Measurements from ENCODE around the gene NECTIN2.

Gene NECTIN2

DNA sequence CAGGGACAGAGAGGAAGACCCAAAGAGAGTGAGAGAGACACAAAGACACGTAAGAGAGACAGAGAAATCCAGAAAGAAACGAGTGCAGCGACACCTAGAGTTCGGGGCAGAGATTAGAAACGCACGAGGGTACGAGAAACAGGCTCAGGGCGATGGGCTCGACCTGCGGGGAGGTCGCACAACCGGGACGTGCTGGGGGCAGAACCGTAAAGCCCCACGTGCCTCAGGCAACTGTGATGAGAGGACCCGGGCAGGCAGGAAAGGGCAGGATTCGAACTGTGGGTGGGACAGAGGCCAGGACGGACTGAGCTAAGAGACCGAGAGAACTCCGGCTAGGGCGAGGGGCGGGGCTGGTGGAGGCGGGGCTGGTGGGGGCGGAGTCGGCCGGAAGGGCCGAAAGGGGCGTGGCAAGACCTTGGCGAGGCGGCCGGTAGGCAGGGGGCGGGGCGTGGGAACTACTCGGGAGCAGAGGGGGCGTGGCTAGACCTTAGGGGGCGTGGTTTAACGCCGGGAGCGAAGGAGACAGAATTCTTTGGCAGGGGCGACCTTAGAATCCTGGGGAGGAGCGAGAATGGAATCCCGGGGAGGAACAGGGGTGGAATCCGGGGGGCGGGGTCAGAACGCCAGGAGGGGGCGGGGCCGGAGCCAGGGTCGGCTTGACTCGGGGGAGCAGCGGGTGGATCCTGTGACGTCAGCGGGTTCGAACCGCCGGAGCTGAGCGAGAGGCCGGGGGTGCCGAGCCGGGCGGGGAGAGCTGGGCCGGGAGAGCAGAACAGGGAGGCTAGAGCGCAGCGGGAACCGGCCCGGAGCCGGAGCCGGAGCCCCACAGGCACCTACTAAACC, at the start of gene NECTIN2:
TSS of gene NECTIN2 (plus strand) at position 686 of the 843 bp plus-strand sequence. CDS start 229 bp downstream, outside the sequence.
- Histone ChIP-seq H3K36me3 (ENCODE audit: control insufficient read depth, insufficient read depth, low read length) (no peaks in the 10 kb centered on the region), H3K4me2 (ENCODE audit: low read length) (peak within 1 kb of the TSS; percentile 99), H2AFZ (peak within 1 kb of the TSS; percentile 99), H3K27ac (peak within 1 kb of the TSS; percentile 97), H3K4me1 (peaks cover 21% of the 10 kb centered on the region), H3K27me3 (ENCODE audit: control insufficient read depth, insufficient read depth, low read length) (no peaks in the 10 kb centered on the region), H3K79me2 (peaks cover 24% of the 10 kb centered on the region), H3K9ac (peak within 1 kb of the TSS; percentile 94), H3K4me3 (ENCODE audit: low read depth, low read length) (peak within 1 kb of the TSS; percentile 99), H3K9me3 (ENCODE audit: control insufficient read depth, low read length) (no peaks in the 10 kb centered on the region)
- TF ChIP-seq, protein P1, sequence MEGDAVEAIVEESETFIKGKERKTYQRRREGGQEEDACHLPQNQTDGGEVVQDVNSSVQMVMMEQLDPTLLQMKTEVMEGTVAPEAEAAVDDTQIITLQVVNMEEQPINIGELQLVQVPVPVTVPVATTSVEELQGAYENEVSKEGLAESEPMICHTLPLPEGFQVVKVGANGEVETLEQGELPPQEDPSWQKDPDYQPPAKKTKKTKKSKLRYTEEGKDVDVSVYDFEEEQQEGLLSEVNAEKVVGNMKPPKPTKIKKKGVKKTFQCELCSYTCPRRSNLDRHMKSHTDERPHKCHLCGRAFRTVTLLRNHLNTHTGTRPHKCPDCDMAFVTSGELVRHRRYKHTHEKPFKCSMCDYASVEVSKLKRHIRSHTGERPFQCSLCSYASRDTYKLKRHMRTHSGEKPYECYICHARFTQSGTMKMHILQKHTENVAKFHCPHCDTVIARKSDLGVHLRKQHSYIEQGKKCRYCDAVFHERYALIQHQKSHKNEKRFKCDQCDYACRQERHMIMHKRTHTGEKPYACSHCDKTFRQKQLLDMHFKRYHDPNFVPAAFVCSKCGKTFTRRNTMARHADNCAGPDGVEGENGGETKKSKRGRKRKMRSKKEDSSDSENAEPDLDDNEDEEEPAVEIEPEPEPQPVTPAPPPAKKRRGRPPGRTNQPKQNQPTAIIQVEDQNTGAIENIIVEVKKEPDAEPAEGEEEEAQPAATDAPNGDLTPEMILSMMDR (IDR thresholded peaks at IDR 0.05) = peak; percentile 64

DNA sequence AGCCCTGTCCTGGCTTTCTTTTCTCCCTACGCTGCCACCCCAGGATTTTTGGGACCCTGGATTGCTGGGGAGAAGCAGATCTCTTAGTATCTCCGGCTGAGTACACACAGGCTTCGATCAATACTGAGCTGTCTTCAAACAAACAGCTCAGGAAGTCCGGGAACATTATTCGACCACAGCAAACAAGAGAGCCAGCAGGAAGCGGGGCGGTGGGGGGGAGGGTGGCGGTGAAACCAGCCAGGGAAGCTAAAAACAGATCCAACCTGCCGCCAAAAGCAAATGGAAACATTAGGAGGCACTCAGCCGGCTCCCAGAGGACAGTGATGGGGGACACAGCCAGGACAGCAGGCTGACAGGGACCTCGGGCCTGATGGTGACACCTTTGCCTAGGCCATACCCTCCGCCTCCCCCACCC, 49.4 kb upstream of the NECTIN2 start:
- H3K27ac ChIP-seq = peak overlapping the region; percentile 22
- H2AFZ ChIP-seq = peak overlapping the region; percentile 33
- H3K9ac ChIP-seq = no peak overlapping the region
- H3K4me3 ChIP-seq (ENCODE audit: low read depth, low read length) = no peak overlapping the region
- H3K27me3 ChIP-seq (ENCODE audit: control insufficient read depth, insufficient read depth, low read length) = no peaks in the 10 kb centered on the region
- H3K36me3 ChIP-seq (ENCODE audit: control insufficient read depth, insufficient read depth, low read length) = no peaks in the 10 kb centered on the region
- no peaks in the 10 kb centered on the region for H3K79me2 ChIP-seq
- H3K4me2 ChIP-seq (ENCODE audit: low read length) = no peak overlapping the region
- TF ChIP-seq, protein P1 (IDR thresholded peaks at IDR 0.05) = no peak
- H3K4me1 ChIP-seq = no peaks in the 10 kb centered on the region
- no peaks in the 10 kb centered on the region for H3K9me3 ChIP-seq (ENCODE audit: control insufficient read depth, low read length)

DNA sequence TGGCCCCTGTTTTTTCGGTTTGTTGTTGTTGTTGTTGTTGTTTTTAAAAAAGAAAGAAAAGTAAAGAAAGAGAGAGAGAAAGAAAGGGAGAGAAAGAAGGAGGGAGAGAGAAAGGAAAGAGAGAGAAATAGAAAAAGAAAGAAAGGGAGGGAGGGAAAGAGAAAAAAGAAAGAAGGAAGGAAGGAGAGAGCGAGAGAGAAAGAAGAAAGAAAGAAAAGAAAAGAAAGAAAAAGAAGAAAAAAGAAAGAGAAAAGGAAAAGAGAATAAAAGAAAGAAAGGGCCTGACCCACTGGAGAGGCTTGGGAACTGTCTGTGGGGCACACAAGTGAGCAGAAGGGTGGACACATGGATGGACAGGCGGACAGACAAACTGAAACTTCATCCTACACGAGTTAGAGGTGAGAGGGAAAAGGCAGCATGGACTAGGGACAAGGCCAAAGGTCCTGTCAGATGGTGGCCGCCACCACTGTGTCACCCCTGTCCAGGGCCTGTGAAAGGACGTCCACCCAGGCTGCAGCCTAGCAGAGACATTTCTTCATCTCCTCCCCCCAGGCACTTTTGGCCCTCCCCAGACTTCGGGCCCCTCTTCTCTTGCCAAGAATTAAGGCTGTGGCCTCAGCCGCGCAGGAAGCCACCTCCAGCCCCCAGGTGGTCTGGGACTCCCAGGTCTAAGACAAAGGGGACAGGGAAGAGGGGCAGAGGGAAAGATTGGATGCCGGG, 46.3 kb upstream of the NECTIN2 start:
- H3K4me1 ChIP-seq = no peaks in the 10 kb centered on the region
- H3K9me3 ChIP-seq (ENCODE audit: control insufficient read depth, low read length) = no peaks in the 10 kb centered on the region
- H3K4me2 ChIP-seq (ENCODE audit: low read length) = no peak overlapping the region
- TF ChIP-seq, protein P1 (IDR thresholded peaks at IDR 0.05) = no peak
- no peaks in the 10 kb centered on the region for H3K27me3 ChIP-seq (ENCODE audit: control insufficient read depth, insufficient read depth, low read length)
- H3K4me3 ChIP-seq (ENCODE audit: low read depth, low read length) = no peak overlapping the region
- H3K9ac ChIP-seq = no peak overlapping the region
- H2AFZ ChIP-seq = no peak overlapping the region
- H3K79me2 ChIP-seq = no peaks in the 10 kb centered on the region
- H3K27ac ChIP-seq = no peak overlapping the region
- no peaks in the 10 kb centered on the region for H3K36me3 ChIP-seq (ENCODE audit: control insufficient read depth, insufficient read depth, low read length)

DNA sequence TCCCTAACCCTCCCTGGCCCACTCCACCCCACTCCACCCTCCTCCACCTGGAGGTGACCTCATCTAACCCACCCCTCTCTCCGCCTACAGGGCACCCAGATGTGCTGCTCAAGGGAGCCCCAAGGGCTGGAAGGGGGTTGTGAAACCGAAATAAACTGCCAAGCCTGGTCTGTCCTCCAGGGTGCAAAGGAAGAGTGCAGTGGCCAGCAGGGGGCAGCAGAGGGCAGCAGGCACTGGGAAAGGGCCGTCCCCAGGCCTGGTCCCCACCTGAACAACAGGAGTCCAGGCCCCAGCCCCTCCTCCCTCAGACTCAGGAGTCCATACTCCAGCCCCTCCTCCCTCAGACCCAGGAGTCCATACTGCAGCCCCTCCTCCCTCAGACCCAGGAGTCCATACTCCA, 45.6 kb upstream of the NECTIN2 start:
- Histone ChIP-seq H3K9ac (no peak overlapping the region), H3K4me2 (ENCODE audit: low read length) (no peak overlapping the region), H3K79me2 (no peaks in the 10 kb centered on the region), H3K4me1 (no peaks in the 10 kb centered on the region), H2AFZ (peak overlapping the region; percentile 19), H3K36me3 (ENCODE audit: control insufficient read depth, insufficient read depth, low read length) (no peaks in the 10 kb centered on the region), H3K27ac (no peak overlapping the region), H3K4me3 (ENCODE audit: low read depth, low read length) (no peak overlapping the region), H3K9me3 (ENCODE audit: control insufficient read depth, low read length) (no peaks in the 10 kb centered on the region), H3K27me3 (ENCODE audit: control insufficient read depth, insufficient read depth, low read length) (no peaks in the 10 kb centered on the region)
- TF ChIP-seq, protein P1 (IDR thresholded peaks at IDR 0.05) = peak; percentile 97

Data from parathyroid adenoma (tissue), 2 donors.